CD4-positive, alpha-beta T cell treated with Interleukin-4 for 1 hour (primary cell): ENCODE measurements around the gene PCDHGC4.

Experiments
- DNase-seq, 2 donors: peaks; one replicate each; pipeline ENCODE4 v3.0.0-alpha.2; 2020 to 2022

PCDHGC4 gene

DNA sequence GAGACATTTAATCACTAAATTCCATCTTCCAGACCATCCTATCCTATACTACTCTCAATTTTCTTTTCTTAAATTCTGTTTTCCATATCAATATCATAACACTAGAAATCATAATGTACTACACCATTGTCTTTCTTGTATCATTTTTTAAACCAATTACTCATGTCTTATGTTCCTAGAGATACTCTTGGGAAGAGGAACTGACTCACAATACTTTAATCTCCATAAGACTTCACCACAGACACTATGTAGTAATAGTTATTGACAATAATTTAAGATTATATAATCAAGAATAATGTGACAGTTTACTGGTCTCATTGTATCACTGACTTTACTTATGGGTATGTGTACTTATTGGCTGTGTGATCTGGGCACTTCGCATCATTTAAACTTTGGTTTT is 47.9 kb downstream of the PCDHGC4 start:
- no peak for DNase-seq

- DNase-seq: no peak
Observed at GRCh38 chr5:141533897-141534296, 49.1 kb downstream of the PCDHGC4 start.

DNA sequence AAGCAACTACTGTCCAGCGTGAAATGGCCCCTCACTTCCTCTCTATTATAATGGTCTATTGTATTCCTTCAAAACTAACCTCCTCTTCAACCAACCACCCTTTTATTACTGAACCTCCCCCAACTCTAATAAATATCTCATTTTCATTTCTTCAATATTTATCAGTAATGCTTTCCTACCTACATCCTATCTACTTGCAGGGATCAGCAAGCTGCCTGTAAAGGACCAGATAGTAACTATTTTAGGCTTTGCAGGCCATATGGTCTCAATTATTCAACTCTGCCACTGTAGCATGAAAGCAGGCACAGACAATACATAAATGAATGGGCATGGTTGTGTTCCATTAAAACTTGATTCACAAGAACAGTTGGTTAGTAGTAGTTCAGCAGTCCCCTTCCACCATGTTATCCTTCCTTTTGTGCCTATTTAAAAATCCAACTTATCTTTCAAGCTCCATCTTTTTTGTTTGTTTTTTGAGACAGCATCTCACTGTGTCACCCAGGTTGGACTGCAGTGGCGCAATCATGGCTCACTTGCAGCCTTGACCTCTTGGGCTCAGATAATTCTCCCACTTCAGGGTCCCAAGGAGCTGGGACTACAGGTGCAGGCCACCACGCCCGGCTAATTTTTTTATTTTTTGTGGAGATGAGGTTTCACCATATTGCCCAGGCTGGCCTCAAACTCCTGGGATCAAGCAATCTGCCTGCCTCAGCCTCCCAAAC is 49.8 kb downstream of the PCDHGC4 start:
- no peak for DNase-seq
